Stimulated activated CD4-positive, alpha-beta T cell treated with anti-CD3 and anti-CD28 coated beads, Interleukin-2, amount 100 ng/mL, for 4 hours (primary cell): ENCODE measurements around the gene SPDYE5.

Experiments used
- DNase-seq: peaks from one replicate; pipeline ENCODE4 v3.0.0-alpha.2; 2020; ENCODE audit warnings: low read depth

SPDYE5 gene

GRCh38 chr7:75536940-75537538, 44.9 kb downstream of the SPDYE5 start:
- DNase-seq = no peak

GRCh38 chr7:75537731-75538130, 45.6 kb downstream of the SPDYE5 start:
- no peak for DNase-seq

GRCh38 chr7:75546237-75547015, 54.3 kb downstream of the SPDYE5 start:
- no peak for DNase-seq
